Fibroblast of skin of left quadriceps (primary cell): Measurements from ENCODE around the gene SLC25A14.
"Not testable (repeated sequence)": the region's sequence is repeated elsewhere in the genome, so short reads cannot be mapped to it uniquely, and the experiment has no call there.

Experiments used
- DNase-seq, 2 experiments: peaks; one replicate each; pipeline ENCODE4 v3.0.0-alpha.2; 2013; ENCODE audit warnings: low read depth in 2 of 2

The SLC25A14 gene

DNA sequence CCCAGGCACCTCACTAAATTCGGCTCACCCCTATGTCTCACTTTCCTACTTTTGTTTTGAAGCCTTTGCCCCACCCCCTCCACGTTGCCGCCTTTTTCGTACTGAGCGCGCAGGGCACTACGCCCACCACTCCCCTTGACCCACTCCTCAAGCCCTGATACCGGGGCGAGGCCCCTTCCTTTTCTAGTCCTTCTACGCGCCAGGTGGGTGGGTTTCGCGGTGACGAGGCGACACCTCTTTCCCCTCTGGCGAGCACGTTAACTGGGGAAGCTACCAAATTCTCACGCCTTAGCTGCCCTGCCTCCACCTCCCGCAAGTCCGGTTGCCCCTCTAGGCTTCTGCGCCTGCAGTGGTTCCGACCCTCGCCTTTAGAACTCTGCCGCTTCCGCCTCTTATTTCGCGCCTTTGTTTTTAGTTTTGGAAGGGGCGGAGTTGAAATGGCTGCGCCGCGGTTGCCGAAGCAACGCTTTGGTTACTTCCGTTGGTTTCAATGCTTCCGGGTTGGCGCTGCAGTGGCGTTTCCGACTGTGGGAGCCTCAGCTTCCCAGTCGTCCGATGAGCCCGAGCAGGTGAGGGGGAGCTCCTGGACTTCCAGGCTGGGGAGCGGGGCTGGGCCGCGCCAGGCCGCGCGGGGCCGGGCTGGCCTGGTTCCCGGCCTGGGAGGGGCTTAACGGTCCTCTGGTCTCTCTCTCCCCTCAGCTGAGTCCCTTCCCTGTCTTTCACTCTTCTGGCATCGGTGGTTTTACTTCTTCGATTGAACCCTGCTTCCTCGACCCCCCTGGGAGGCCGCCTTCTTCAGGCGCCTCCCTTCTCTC lies at the start of gene SLC25A14:
SLC25A14 (plus strand) TSS at position 512 of the 815 bp plus-strand sequence. CDS start 360 bp downstream, outside the sequence.
- DNase-seq = peak; percentile 20 to 27

GRCh38 chrX:130295519-130296296 lies 44.0 kb upstream of the SLC25A14 start:
- DNase-seq = no peak

DNA sequence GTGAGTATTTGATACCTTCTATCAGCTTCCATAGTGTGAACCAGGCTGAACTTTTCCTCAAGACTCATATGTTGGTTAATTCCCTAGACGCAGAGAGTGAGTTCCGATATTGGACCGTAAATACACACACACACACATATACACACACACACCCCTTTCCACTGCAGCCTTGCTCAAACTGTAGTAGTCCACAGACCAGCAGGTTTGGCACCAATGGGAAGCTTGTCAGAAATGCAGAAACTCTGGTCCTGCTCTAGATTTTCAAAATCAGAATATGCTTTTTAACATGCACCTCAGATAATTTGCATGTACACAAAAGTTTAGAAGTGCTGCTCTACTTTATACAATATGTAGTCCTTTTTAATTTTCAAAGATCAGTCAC lies 43.4 kb upstream of the SLC25A14 start:
- DNase-seq = no peak

GRCh38 chrX:130296743-130297142 lies 43.0 kb upstream of the SLC25A14 start:
- DNase-seq = peak in 1 of 2 experiments; percentile 0

DNA sequence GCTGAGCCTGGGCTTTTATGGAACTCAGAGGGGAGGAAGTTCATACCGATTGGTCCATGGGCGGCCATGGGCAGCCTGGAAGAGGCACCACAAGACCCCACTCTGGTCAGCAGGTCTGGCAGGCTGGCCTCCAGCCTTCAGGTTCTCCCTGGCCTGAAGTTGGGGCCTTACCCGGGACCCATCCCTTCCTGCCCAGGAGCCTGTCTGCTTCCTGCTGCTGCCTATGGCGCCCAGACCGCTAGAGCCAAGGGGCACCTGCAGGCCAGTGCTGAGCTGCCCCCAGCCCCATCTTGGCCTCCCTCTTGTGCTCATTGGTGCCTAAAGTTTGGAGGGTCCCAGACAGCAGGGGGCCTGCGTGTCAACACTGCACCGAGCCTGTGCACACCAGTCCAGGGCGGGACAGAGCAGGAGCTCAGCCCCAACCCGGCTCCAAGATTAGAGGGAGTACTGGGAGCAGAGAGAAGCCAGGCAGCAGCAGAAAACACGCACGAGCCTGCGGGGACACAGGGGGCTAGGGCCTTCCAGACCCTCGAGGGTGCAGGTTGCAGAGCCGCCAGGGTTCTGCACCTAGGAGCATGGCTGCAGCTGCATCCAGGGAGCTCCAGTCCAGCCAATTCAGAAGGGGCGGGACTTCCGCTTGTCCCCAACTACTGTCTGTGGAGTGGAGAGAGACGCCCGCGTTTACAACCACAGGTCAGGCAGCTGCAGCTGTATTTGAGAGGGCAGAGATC lies 40.3 kb upstream of the SLC25A14 start:
- no peak for DNase-seq

GRCh38 chrX:130300010-130300282 lies 39.8 kb upstream of the SLC25A14 start:
- no peak for DNase-seq

GRCh38 chrX:130301405-130301804 lies 38.3 kb upstream of the SLC25A14 start:
- DNase-seq = no peak

DNA sequence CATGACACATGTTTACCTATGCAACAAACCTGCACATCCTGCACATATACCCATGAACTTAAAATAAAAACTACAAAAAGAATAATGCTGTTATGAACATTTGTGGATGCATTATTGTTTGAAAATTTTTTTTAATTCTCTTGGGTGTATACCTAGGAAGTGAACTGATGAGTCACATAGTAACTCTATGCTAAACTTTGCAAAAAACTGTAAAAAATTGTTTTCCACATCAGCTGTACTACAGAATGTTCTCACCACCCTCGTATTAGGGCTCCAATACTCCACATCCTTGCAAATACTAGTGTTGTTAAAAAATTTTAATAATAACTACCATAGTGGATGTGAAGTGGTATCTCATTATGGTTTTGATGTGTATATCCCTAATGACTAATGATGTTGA lies 37.7 kb upstream of the SLC25A14 start:
- DNase-seq = no peak

DNA sequence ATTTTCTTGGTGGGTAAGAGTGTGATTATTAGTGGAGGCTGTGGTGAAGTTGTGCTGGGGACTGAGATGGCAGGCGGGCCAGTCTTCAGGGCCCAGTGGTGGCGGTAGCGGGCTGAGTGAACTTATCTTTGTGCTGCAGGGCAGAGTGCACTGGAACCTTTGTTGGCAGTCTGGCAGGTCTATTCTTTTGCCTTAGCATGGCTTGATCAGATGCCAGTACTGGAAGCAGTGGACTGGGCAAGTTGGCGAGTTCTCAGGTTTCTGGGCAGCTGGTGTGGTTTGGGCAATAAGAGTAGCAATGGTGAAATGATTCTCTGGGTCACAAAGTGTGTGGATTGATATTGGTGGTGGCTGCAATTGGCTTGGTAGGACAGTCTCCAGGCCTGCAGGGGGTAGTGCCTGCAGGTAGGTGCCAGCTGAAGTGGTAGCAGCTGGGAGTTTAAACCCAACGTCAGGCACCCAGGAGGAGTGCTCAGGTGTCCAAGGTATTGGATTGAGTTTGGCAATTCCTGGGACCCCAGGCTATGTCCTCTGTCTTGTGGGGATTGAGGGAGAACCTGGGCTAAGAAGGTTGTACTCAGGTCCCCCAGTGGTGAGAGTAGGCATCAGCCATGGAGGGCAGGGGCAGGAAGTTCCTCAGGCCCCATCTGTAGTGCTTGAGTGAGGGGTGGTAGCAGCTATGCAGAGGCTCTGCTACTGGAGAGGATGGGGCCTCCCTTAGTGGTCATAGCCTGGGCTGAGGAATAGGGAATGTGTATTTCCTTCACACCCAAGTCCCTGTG lies 34.9 kb upstream of the SLC25A14 start:
- no peak for DNase-seq

DNA sequence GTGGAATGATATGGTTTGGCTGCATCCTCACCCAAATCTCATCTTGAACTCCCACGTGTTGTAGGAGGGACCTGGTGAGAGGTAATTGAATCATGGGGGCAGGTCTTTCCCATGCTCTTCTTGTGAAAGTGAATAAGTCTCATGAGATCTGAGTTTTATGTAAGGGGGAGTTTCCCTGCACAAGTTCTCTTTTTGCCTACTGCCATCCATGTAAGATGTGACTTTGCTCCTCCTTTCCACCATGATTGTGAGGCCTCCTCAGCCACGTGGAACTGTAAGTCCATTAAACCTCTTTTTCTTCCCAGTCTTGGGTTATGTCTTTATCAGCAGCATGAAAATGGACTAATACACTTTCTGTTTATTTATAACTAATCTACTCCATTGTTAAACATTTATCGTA lies 19.8 kb upstream of the SLC25A14 start:
- DNase-seq = not testable (repeated sequence)

- DNase-seq = no peak
Measured at GRCh38 chrX:130321550-130321949, 18.2 kb upstream of the SLC25A14 start.

DNA sequence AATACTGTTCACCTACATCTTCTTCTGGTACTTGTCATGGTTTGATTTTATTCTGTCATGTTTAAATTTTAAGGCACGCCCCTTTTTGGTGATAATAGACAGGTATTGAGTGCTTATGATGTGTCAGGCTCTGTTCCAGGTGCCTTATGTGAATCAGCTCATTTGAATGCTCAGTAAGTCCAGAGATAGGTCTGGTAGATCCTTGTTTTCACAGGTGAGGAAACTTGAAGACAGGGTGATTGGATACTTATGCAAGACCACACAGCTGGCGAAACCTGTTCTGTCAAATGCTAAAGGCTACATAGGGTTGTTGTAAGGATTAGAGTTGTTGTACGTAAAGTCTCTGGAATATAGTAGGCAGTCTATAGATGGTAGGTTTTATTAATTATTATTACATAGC lies 9.6 kb upstream of the SLC25A14 start:
- DNase-seq = no peak

DNA sequence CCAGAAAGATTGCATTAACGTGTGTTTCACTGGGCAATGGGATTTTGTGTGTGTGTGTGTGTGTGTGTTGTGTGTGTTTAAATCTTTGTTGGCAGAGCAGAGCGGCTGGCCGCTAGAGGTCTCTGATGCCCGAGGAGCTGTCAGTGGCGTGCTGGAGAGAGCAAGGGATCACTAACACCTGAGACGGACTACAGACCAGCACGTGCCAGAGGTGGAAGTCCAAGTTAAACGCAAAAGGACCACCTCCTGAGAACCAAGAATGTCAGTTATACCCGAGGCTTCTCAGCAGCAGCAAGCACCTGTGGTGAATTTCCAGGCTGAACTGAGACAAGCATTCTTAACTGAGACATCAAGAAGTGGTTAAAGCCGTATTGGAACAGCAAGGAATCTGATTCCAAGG lies 9.0 kb upstream of the SLC25A14 start:
- peak; percentile 1 to 8 for DNase-seq

DNA sequence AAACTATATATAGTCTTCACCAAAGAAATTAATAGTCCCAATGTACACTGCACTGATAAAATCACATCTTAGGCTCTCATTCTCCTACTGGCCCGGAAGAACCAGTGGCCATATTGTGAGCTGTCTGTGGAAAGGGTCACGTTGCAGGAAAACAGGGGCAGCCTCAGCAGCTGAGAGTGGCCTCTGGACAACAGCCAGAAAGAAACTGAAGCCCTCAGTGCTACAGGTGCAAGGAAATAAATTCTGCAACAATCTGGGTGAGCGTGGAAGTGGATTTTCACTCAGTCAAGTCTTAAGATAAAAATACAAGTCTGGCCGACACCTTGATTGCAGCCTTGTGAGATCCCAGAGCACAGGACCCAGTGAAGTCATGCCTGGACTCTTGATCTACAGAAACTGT lies 3.2 kb upstream of the SLC25A14 start:
- DNase-seq = no peak

DNA sequence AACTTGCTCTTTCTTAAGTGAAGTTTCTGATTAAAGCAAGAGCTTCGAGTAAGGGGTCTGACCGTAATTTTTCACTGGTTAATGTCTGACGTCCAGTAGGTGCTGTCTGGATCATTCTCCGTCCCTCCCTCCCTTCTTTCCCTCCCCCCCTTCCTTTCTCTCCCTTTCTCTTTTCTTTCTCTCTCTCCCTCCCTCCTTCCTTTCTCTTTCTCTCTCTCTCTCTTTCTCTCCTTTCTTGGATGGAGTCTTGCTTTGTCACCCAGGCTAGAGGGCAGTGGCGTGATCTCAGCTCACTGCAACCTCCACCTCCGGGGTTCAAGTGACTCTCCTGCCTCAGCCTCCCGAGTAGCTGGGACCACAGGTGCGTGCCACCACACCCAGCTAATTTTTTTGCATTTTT lies 850 bp upstream of the SLC25A14 start:
- not testable (repeated sequence) for DNase-seq

- DNase-seq = no peak
Measured at GRCh38 chrX:130340271-130340670, 552 bp downstream of the SLC25A14 start.

DNA sequence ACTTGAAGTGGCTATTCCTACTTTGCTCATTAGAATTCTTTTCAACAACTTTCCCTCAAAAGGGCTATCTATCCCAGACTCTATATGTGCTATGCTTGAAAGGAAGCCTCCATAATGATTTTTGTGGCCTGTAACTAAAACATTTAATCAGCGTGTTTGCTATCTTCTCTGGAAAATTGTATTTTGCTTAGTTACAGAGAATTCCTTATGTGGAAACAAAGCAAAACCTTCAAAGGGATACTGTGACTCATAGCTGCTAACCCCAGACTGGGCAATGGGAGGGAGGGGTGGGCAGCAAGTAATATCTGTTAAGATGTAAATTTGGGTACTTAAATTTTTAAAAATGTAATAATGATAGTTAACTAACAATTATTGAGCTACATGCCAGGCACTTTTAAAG lies 3.7 kb downstream of the SLC25A14 start:
- no peak for DNase-seq

DNA sequence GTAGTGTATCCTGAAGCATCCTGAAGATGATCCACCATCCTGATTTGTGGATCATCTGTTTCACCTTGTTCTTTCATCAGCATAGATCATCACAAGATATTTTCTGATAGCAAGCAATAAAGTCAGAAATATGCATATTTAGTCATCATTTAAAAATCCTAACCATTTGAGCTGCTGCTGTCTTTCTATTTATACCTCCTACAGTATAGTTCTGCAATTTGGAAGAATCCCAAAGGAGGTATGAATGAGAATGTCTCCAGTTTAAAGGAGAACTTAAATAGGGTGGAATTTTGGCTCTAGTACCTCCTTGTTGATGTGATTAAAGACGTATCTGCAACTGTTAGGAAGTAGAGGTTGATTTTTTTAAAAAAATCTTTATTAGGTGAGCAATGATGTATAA lies 7.6 kb downstream of the SLC25A14 start:
- peak; percentile 22 to 28 for DNase-seq

- DNase-seq = no peak
Measured at GRCh38 chrX:130351567-130351966, 11.8 kb downstream of the SLC25A14 start.

GRCh38 chrX:130352050-130352449 lies 12.3 kb downstream of the SLC25A14 start:
- DNase-seq = not testable (repeated sequence)

DNA sequence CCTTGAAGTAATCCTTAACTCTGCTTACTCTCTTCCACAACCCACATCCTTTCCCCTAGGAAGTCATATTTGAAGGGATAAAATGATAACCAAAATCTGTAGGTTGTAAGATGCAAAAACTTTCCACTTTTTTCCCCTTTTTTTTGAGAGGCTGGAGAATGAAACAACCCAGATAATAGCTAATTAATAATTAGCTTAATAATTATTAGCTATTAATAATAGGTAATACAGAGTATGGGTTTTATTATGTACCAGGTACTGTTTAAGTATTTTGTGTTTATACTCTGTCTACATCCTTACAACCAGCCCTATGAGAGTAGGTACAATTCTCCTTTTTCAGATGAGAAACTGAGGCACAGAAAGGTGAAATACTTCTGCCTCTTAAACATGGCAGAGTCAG lies 36.4 kb downstream of the SLC25A14 start:
- no peak for DNase-seq
